HG03520 (cell line): ENCODE data around the gene DDX54.
"Not testable (repeated sequence)": the region's sequence is repeated elsewhere in the genome, so short reads cannot be mapped to it uniquely, and the experiment has no call there.

Experiments used
- ATAC-seq: cut with Tn5 transposase; IDR thresholded peaks from one replicate; pipeline ENCODE4 v1.9.1; 2021; ENCODE audit warnings: mild to moderate bottlenecking, moderate library complexity; ENCODE audit not compliant: unreplicated experiment

The DDX54 gene

DNA sequence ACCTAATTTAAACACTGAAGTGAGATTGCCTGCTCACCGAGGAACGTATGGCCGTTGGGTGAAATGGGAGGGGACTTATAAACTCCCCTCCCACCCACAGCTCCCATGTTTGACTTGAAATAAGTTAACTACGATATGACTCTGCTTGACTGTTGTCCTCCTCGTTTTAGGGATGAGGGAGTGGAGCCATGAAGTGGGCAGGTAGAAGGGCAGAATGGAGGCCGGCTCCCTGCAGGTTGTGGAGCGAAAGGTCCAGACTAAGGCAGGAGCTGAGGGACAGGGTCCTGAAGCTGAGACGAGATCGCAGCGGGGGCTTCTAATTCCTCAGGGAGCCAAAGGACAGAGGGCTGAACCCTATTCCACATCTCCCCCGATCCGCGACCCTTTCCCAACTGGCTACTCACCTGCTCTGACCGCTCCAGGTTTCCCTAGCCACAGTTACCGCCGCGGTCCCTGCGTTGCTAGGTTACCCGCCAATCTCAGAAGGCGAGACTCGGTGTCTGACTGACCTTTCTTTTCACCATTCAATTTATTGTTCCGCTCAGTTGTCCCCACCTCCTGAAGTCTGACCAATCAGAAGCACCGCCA, 35.4 kb upstream of the DDX54 start:
- peak; percentile 0 for ATAC-seq

DNA sequence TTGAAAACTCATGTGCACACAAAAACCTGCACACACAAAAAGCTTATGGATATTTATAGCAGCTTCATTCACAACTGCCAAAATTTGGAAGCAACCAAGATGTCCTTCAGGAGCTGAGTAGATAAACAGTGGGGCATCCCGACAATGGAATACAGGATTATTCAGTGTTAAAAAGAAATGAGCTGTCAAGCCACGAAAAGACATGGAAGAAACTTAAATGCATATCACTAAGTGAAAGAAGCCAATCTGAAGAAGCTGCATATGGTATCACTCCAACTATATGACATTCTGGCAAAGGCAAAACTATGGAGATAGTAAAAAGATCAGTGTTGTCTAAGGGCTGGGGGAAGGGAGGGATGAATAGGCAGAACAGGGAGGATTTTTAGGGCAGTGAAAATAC, 30.7 kb upstream of the DDX54 start:
- no peak for ATAC-seq

DNA sequence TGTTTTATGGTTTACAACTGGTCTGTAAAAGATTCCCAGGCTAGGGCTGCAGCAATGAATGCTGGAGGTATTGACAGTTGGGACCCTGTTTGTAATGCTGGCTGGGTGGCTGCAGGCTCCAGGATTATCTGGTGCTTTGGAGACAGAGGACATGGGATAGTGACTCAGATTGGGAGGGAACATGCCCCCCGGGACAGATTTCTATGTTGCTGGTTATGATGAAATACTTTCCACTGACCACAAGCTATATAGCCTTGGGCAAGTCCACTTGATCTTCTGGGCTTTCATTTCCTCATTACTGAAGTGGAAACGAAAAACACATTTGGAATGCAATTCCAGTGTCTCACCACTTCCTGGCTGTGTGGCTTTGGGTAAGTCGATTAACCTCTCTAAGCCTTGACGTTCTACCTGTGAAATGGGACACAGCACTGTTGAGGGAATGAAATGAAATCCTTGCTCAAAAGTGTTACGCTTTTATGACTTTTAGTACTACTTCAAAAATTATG, 29.7 kb upstream of the DDX54 start:
- ATAC-seq: peak; percentile 47

DNA sequence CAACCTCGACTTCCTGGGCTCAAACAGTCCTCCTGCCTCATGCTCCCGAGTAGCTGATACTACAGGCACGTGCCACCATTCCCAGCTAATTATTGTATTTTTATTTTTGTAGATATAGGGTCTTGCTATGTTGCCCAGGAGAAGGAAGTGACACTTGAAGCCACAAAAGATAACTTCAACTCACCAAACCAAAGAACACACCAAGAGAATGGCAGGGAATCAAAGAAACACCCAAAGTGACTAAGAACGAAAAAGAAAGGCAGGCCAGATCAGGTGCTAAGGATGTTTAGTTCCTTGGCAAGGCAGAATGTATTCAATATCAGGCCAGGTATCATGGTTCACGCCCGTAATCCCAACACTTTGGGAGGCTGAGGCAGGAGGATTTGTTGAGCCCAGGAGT, 25.9 kb upstream of the DDX54 start:
- no peak for ATAC-seq

DNA sequence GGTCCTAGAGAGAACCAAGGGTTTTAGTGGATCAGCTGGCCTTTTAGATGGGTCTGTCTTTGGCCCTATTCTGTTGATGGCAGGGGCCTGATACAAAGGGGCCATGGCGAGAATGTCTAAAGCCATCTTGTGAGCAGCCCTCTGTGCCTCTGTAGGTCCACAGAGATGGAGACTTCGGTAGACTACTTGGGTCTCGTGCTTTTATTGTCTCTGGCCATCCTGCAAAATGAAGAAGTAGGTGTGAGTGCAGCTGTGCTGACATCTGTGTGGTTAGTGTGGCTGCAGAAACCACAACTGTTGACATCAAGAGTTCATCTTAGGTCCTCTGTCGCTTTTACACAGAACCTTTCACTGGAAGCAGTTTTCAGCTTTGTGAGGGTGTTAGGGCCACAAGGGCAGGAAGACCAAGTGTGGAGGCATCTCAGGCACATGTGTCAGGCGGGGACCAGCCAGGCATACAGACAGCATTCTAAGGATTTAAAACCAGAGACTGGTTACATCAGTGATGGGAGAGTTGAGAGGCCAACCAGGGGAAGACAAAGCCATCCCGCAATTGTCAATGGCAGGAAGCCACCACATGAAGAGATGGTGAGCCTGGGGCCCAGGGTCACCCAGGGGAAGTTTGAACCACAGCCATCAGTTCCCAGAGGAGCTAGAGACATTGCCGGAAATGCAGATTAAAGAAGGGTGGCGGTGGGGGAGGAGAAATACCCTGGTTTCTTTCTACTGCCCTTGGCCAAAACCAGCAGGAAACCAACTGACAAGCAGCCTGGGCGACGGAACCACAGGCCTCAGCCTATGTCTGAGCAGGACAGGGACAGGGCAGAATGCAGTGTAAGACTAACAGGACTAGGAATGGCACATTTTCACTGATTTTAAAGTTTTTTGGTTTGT, 23.0 kb upstream of the DDX54 start:
- peak; percentile 74 for ATAC-seq

DNA sequence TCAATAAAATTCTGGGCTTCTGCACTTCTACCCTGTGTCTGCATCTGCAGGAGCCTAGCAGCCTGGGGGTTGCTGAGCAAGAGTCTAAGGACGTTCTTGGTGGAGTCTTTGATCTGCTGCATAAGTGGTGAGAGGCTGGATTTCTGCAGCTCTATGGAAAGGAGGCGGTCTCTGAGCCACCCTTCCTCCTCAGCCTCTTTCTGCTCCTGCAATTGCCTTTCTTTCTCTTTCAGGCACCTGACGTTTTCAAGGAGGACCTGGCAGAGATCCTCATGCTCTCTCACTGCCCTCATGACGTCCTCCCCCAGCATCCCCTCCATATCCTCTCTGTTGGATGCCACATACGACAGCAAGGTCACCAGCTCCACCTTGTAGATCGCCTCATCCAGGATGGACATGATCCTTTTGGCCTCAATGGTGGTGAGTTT, 22.3 kb upstream of the DDX54 start:
- no peak for ATAC-seq

DNA sequence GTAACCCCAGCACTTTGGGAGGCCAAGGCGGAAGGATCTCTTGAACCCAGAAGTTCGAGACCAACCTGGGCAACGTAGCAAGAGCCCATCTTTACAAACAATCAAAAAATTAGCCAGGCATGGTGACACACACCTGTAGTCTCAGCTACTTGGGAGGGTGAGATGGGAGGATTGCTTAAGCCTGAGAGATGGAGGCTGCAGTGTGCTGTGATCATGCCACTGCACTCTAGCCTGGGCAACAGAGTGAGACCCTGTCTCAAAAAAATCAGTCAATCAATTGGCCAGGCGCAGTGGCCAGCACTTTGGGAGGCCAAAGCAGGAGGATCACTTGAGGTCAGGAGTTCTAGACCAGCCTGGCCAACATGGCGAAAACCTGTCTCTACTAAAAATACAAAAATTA, 21.5 kb upstream of the DDX54 start:
- not testable (repeated sequence) for ATAC-seq

DNA sequence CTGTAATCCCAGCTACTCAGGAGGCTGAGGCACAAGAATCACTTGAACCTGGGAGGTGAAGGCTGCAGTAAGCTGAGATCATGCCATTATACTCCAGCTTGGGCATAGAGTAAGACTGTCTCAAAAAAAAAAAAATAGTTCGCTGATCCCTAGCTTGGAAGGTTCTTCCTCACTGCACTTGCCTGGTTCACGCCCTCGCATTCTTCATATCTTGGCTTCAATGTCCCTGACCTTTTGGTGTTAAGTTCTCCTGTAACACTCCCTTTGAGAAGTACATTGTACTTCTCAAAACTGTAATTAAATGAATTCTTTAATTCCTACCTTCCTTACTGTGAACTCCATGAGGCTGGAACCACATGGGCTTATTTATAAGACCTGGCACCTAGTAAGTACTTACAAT, 19.5 kb upstream of the DDX54 start:
- no peak for ATAC-seq

DNA sequence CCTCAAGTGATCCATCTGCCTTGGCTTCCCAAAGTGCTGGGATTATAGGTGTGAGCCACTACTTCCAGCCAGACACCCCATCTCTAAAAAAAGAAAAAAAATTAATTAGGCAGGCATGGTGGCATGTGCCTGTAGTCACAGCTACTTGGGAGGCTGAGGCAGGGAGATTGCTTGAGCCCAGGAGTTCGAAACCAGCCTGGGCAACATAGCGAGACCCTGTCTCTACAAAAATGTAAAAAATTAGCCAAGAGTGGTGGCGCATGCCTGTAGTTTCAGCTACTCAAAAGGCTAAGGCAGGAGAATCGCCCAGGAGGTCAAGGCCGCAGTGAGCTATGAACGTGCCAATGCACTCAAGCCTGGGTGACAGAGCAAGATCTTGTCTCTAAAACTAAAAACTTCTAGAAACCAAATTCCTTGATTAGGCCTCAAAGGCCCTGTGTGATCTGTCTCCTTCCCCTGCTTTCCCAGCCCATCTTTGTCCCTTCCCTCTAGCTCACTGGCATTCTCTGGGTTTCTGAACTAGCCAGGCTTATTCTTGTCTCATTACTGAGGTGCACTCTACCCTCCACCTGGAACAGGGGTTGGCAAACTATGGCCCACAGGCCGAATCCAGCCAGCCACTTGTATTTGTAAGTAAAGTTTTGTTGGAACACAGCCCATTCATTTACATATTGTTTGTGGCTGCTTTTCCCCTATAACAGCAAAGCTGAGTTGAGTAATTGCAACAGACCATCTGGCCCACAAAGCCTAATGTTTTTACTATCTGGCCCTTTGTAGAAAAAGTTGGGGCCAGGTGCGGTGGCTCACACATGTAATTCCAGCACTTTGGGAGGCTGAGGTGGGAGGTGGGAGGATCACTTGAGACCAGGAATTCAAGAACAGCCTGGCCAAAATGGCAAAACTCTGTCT, 18.8 kb upstream of the DDX54 start:
- ATAC-seq: no peak

DNA sequence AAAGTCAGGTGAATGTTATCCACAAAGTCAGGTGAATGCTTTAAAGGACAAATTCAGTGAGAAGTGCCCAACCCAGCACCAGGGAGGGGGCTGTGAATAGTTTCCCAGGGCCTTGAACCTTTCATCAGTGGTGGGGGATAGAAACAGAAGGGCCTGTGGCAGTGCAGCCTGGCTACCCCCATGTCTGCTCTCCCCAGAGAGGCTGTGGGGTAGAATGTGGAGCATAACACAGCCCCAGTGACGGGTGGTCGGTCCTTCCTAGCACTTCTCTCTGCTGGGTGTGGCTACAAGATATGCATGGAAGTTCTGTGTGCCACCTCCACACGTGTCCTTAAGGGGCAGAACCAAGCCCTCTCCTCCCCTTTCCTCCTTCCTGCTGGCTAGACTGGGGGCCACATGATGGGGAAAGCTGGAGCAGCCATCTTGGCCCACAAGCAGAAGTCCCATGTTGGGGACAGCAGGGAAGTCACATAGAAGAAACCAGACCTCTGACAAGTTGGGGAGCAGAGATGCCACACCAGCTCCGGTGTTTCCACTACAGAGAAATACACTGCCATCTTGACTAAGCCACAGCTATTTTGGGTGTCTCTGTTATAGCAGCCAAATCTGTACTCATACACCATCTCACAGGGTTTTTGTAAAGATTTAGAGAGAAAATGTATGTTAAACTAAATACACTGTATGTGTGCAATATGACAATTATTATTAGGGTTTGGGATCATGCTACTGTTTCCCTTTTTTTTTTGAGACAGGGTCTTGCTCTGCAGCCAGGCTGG, 17.2 kb upstream of the DDX54 start:
- ATAC-seq: no peak

DNA sequence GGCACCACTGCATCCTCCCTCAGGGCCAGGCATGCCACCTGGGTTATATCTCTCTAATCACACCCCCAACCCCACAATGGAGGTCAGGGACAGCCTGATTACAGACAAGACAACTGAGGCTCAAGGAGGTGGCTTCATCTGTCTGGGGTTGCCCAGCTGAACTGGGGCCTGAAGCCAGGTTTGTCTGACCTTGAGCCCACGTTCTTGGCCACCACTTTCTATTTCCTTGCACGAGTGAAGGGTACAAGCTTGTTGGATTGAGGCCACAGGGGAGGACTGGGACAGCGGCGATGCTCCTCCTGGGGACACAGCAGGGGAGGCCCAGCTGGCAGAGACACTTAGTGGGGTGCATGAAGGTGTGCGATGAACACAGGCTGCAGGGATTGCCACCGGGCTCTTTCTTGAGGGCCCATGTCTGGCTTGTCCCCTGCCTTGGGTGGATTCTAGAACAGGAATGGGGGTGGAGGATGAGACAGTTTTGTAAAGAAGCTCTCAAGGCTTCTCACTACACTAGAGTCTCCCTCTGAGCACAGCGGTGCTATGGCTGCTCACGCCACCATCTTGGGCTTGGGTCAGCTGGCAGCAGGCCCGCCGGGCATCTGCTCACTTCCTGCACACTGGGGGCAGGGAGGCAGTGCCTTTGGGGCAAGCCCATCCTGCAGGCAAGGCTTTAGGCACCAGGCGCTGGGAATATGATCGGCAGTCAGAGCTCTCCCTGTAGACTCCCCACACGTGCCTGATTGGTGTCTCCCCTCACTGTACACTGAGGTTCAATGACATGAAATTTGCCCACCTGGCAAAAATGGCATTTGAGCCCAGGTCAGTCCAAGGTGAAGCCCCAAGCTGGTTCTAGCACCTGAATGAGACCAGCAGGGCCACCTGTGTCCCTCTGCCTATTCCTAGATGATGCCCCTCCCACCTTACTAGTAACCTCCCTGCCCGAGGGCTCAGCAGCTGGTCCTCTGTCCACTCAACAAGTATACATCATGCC, 16.2 kb upstream of the DDX54 start:
- ATAC-seq: no peak

DNA sequence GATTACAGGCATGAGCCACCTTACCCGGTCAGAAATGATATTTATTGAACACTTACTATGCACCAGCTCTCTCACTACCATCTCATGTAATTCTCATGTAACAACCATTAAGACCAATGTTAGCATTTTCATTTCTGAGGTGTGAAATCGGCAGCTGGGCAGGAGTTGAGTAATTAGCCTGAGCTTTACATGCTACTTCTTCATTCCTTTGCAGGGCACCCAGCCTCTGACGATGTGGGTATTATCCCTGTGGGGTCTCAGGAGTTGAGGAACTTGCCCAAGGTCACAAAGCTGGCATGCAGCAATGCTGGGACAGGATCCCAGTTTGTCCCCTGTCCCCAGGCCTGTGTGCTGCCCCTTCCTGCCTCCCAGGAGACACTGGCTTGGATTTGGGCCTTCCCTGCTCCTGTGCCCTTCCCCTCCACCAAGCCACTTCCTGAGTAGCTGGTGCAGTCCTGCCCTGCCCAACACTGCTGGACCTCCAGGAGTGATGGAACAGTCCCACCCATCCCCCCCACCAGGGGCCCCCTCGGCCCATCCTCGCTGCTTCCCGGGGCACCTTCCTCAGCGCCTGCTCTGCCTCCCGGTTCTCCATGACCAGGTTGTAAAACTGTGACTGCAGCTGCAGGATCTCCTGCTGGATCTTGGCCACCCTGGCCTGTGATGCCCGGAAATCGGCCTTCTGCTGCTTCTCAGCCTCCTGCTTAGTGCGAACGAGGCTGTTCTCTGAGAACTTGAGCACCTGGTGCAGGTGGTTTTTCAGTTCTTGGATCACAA, 14.9 kb upstream of the DDX54 start:
- no peak for ATAC-seq

DNA sequence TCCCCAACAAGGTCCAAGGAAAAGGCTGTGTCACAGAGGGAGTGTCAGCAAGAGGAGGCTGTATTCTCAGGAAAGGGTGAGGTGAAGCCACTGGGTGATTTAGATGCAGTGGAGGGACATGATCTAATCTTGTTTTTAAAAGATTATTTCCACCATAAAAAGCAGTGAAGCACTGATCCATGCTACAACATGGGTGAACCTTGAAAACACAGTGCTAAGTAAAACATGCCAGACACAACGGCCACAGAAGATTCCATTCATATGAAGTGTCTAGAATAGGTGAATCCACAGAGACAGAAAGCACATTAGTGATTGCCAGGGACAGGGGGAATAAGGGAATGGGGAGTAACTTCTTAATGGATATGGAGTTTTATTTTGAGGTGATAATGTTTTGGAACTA, 13.0 kb upstream of the DDX54 start:
- no peak for ATAC-seq

DNA sequence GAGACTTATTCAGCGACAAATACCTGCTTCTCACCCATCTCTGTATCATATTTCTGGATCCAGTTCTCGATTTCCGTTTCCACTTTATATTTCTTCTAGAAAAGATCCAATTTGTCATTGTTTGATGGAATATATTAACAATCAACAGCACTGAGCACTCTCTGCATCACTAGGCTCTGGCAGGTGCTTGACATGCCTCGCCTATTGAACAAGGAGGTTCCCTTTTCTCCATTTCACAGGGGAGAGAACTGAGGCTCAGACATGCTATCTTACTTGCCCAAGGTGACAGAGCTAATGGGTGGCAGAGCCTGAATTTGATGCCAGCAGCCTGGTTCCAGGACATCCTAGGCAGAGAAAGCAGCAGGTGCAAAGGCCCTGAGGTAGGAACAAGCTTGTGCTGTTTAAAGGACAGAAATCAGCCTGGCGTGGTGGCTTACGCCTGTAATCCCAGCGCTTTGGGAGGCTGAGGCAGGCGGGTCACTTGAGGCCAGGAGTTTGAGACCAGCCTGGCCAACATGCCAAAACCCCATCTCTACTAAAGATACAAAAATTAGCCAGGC, 12.3 kb upstream of the DDX54 start:
- no peak for ATAC-seq

DNA sequence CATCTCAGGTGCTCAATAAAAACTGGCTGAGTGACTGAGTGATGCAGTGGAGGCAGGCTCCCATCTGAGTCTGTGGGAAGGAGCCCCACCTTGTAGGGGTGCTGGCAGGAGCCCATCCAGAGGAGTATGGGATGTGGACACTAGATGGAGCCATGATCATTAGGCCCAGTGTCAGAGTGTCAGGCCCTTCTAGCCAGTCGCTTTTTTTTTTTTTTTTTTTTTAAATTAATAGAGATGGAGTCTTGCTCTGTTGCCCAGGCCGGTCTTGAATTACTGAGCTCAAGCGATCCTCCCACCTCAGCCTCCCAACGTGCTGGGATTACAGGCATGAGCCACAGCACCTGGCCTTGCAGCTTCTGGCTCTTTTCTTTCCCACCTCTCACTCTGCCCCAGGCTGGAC, 11.7 kb upstream of the DDX54 start:
- no peak for ATAC-seq

DNA sequence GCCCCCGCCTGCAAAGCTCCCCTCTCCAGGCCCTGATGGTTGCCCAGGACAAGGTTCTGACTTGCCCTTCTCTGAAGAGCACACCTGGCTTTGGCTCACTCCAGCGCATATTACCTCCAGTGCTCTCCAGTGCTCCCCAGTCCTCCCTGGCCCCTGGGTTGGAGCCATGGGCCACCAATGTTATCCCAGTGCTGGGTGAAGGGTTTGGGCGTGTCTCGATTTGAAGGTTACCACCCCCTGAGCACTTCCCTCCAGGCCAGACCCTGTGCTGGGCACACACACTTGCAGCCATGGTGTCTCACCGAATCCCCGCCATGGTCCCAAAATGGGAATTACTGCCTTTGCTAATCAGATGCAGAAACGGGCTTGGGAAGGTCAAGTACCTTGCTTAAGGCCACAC, 11.3 kb upstream of the DDX54 start:
- ATAC-seq: no peak

DNA sequence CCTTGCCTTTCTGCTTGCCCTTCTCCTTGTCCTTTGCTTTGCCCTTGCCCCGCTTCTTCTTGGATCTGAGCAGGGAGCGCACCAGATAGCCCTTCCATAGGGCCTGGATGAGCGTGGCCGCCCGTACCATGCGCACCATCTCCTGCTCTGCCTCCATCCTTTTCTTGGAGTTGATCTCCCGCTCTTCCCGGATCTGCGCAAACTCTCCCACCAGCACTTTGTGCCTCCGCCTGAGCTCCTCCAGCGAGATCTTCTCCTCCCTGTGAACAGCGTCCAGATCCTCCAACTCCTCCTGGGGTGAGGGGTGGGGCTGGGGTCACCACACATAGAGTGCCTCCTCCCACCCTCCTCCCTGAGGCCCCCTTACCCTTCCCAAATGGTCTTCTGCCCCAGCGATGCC, 10.3 kb upstream of the DDX54 start:
- ATAC-seq: no peak

DNA sequence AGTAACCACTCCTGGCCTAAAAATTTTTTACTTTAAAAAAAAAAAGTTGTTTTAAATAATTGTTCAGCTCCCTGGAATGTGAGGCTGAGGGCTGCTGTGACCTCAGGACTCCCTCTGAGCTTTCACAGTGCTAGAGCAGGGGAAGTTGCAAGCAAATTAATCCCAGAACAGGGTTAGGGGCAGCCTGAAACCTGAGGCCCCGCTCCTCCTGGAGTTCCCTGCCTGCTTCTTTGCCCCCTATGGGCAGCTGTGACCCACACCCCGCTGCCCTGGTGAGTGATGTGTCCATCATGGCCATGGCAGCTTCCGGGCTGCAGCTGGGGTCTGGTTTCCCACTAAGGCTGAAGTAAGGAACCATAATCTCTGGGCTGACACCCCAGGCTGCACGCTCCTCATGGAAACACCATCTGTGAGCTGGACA, 9.7 kb upstream of the DDX54 start:
- ATAC-seq: no peak
